IMR-90 (cell line): ENCODE data around the gene TPI1. TPM values are rescaled to one million over a fixed set of nuclear protein-coding genes. Genes with fewer than 3 reads are reported as not detected.
"Not testable (repeated sequence)": the region's sequence is repeated elsewhere in the genome, so short reads cannot be mapped to it uniquely, and the experiment has no call there.

Experiments
- ATAC-seq: fragments of 200-7000 bp; cut with Tn5 transposase; 2 replicates; pipeline ENCODE4 v1.9.1; 2020; ENCODE audit warnings: low read depth, mild to moderate bottlenecking, moderate library complexity
- BruUV-seq: library from RNA; stranded (reverse); fragments of 400-500 nt; replicated peaks from 2 replicates; lab custom pipeline; 2021; lab: Mats Ljungman, UMichigan
- CTCF ChIA-PET: fragments of 300-600 bp; formaldehyde crosslinking; extraction: SDS; loops from one replicate; lab custom pipeline; 2021; ENCODE audit warnings: antibody characterized with exemption; lab: Yijun Ruan, JAX
- POLR2A ChIA-PET: fragments of 300-600 bp; sonication (Branson Sonifier 250); formaldehyde crosslinking; loops from one replicate; lab custom pipeline; 2022; ENCODE audit warnings: antibody characterized with exemption; ENCODE audit not compliant: unreplicated experiment; lab: Charles Lee
- DNase-seq: peaks from one replicate; pipeline ENCODE4 v3.0.0; 2013
- H2AFZ ChIP-seq: replicated peaks from 2 replicates; pipeline ENCODE3; 2013; ENCODE audit warnings: low read length, mild to moderate bottlenecking; ENCODE audit not compliant: poor library complexity
- H2AK5ac ChIP-seq: 2 replicates; pipeline ENCODE4 v1.6.1; 2013; ENCODE audit warnings: low read depth, low read length, inconsistent platforms
- H2AK9ac ChIP-seq: replicated peaks from 2 replicates; pipeline ENCODE3; 2013; ENCODE audit warnings: mild to moderate bottlenecking, low read depth, low read length, moderate library complexity; ENCODE audit not compliant: poor library complexity
- H2BK120ac ChIP-seq: 2 replicates; pipeline ENCODE4 v1.6.1; 2013; ENCODE audit warnings: low read depth, low read length, inconsistent platforms
- H2BK15ac ChIP-seq: 3 replicates; pipeline ENCODE4 v1.6.1; 2013; ENCODE audit warnings: low read depth, low read length, inconsistent platforms
- H2BK20ac ChIP-seq: 2 replicates; pipeline ENCODE4 v1.6.1; 2013; ENCODE audit warnings: low read depth, mild to moderate bottlenecking, inconsistent platforms, low read length, moderate library complexity
- H2BK5ac ChIP-seq: 2 replicates; pipeline ENCODE4 v1.6.1; 2013; ENCODE audit warnings: mild to moderate bottlenecking, low read depth, low read length, inconsistent platforms; ENCODE audit not compliant: poor library complexity, severe bottlenecking
- H3K14ac ChIP-seq: replicated peaks from 2 replicates; pipeline ENCODE4 v1.6.1; 2013; ENCODE audit warnings: low read depth, low read length, inconsistent platforms
- H3K18ac ChIP-seq: 2 replicates; pipeline ENCODE4 v1.6.1; 2013; ENCODE audit warnings: low read depth, low read length, control low read depth
- H3K23ac ChIP-seq: 2 replicates; pipeline ENCODE4 v1.6.1; 2013; ENCODE audit warnings: low read depth, low read length, inconsistent platforms
- H3K27ac ChIP-seq: 2 replicates; pipeline ENCODE4 v1.5.1; 2013; ENCODE audit warnings: mild to moderate bottlenecking, control low read depth, low read length; ENCODE audit not compliant: insufficient read depth
- H3K27me3 ChIP-seq: 2 replicates; pipeline ENCODE4 v1.6.1; 2013; ENCODE audit warnings: low read length; ENCODE audit not compliant: control insufficient read depth, insufficient read depth
- H3K36me3 ChIP-seq: 2 replicates; pipeline ENCODE4 v1.6.1; 2013; ENCODE audit warnings: low read length, mixed read lengths; ENCODE audit not compliant: control insufficient read depth, insufficient read depth
- H3K4ac ChIP-seq: 2 replicates; pipeline ENCODE4 v1.6.1; 2013; ENCODE audit warnings: low read depth, low read length, inconsistent platforms
- H3K4me1 ChIP-seq: 2 replicates; pipeline ENCODE4 v1.6.1; 2013; ENCODE audit warnings: low read length, mixed read lengths; ENCODE audit not compliant: control insufficient read depth, insufficient read depth
- H3K4me2 ChIP-seq: 2 replicates; pipeline ENCODE4 v1.6.1; 2013; ENCODE audit warnings: low read depth, mild to moderate bottlenecking, control low read depth, low read length, moderate library complexity
- H3K4me3 ChIP-seq: 2 replicates; pipeline ENCODE4 v1.5.1; 2013; ENCODE audit warnings: low read depth, mild to moderate bottlenecking, control low read depth, low read length, moderate library complexity; ENCODE audit not compliant: insufficient read depth
- H3K56ac ChIP-seq: 2 replicates; pipeline ENCODE4 v1.6.1; 2013; ENCODE audit warnings: low read length, inconsistent platforms; ENCODE audit not compliant: insufficient read depth; ENCODE audit errors: extremely low read depth
- H3K79me1 ChIP-seq, 2 experiments: 2 replicates each; pipeline ENCODE4 v1.6.1; 2013; ENCODE audit warnings: low read length in 2 of 2, inconsistent platforms in 1 of 2, low read depth in 1 of 2
- H3K9ac ChIP-seq: 2 replicates; pipeline ENCODE4 v1.6.1; 2013; ENCODE audit warnings: low read depth, low read length, control low read depth
- H3K9me1 ChIP-seq: 2 replicates; pipeline ENCODE4 v1.6.1; 2013; ENCODE audit warnings: low read length, inconsistent platforms; ENCODE audit not compliant: insufficient read depth
- H3K9me3 ChIP-seq: 2 replicates; pipeline ENCODE4 v1.6.1; 2013; ENCODE audit warnings: low read length; ENCODE audit not compliant: control insufficient read depth, insufficient read depth
- H4K20me1 ChIP-seq: 2 replicates; pipeline ENCODE4 v1.6.1; 2013; ENCODE audit warnings: low read length, inconsistent platforms; ENCODE audit not compliant: insufficient read depth
- H4K5ac ChIP-seq: 2 replicates; pipeline ENCODE4 v1.6.1; 2013; ENCODE audit warnings: mild to moderate bottlenecking, low read depth, low read length, control low read depth
- H4K8ac ChIP-seq, 2 experiments: 2 replicates each; pipeline ENCODE4 v1.6.1; 2013; ENCODE audit warnings: low read depth in 2 of 2, low read length in 2 of 2, control low read depth in 1 of 2, inconsistent platforms in 1 of 2
- H4K91ac ChIP-seq: 2 replicates; pipeline ENCODE4 v1.6.1; 2013; ENCODE audit warnings: low read depth, low read length, inconsistent platforms; ENCODE audit not compliant: insufficient read depth
- WGBS, 2 experiments: methylation state at CpG; one replicate each; pipeline versions ENCODE4 v1.1.5 to v1.1.7; 2013; ENCODE audit warnings: missing lambda C conversion rate in 2 of 2; ENCODE audit not compliant: insufficient read length in 1 of 2; ENCODE audit errors: extremely low coverage in 2 of 2; 5-methylcytosine and 5-hydroxymethylcytosine counted together
- dilution Hi-C: fragments of 300-500 bp; cut with HindIII; formaldehyde crosslinking; loops from one replicate; pipeline ENCODE4 v1.14.3; 2018; ENCODE audit warnings: low sequenced_read_pairs; ENCODE audit not compliant: unreplicated experiment
- in situ Hi-C: fragments of 300-500 bp; cut with MboI; formaldehyde crosslinking; loops from 3 replicates; pipeline ENCODE4 v1.14.3; 2019; ENCODE audit warnings: low sequenced_read_pairs, inconsistent platforms, mixed read lengths
- intact Hi-C: fragments of 100-400 bp; cut with micrococcal nuclease; formaldehyde crosslinking; loops from 2 replicates; pipeline ENCODE4 v1.10.0; 2022
- polyA plus RNA-seq, 3 experiments: library from polyadenylated mRNA; depleted of rRNA; stranded (reverse); fragments of >200 nt; gene quantifications; 2 replicates each; pipeline ENCODE4 v1.2.3, GENCODE V29; 2012; ENCODE audit warnings: low replicate concordance in 1 of 3
- total RNA-seq: library from RNA; depleted of rRNA; stranded (reverse); fragments of >200 nt; gene quantifications from 2 replicates; pipeline ENCODE4 v1.2.3, GENCODE V29; 2012

The TPI1 gene
- total and polyA plus RNA-seq, 2 of the 4 experiments (the other 2 are of a cell fraction) = 1,995 to 2,176 TPM

- H4K5ac ChIP-seq, H2BK15ac ChIP-seq, dilution Hi-C loops, H3K9me1 ChIP-seq, H4K8ac ChIP-seq, H3K27me3 ChIP-seq, POLR2A ChIA-PET, ATAC-seq, H2AK9ac ChIP-seq, H3K9me3 ChIP-seq, H2BK20ac ChIP-seq, H3K56ac ChIP-seq, H3K4me3 ChIP-seq, H3K9ac ChIP-seq, in situ Hi-C loops, H3K4me2 ChIP-seq, H2AFZ ChIP-seq, H2BK120ac ChIP-seq, H4K91ac ChIP-seq, H3K18ac ChIP-seq: not testable (repeated sequence)
- H3K4ac ChIP-seq = peak overlapping the region; percentile 41
- peak overlapping the region; percentile 44 for H3K27ac ChIP-seq
- intact Hi-C loops = loop anchor here (1.0 to 5.0 kb wide), 2 partner anchors 95 to 242 kb away; no protein-coding TSS in a partner anchor
- peaks cover 32 to 69% of the 10 kb centered on the region in 2 experiments for H3K79me1 ChIP-seq
- peak overlapping the region; percentile 23 for H2BK5ac ChIP-seq
- WGBS, 2 experiments = no CpG with 5 or more reads among the region's 4 CpGs
- peak overlapping the region; percentile 28; the same call in 1 of the 2 replicates for H3K23ac ChIP-seq
- CTCF ChIA-PET = interaction anchor here (0.6 to 2.0 kb wide), 2 partner anchors 21 to 79 kb away, joined by 4 to 8 read pairs; no protein-coding TSS in a partner anchor
- H3K36me3 ChIP-seq = peaks cover 33% of the 10 kb centered on the region
- H3K4me1 ChIP-seq = peaks cover 19% of the 10 kb centered on the region
- BruUV-seq = TSS peak; percentile 92
- H2AK5ac ChIP-seq = 0 out of 2 replicates have a peak overlapping the region, but pooled peaks have one; percentile 8
- peaks cover 51% of the 10 kb centered on the region for H4K20me1 ChIP-seq
- peak; percentile 71 for DNase-seq
- 0 out of 2 replicates have a peak overlapping the region, but pooled peaks have one; percentile 11 for H3K14ac ChIP-seq
These were observed 3.0 kb downstream of the TPI1 start for GRCh38 chr12:6870304-6870703.
